Tibial artery (tissue), 4 donors: ENCODE results near the gene PDE1C.

ENCODE experiments used
- DNase-seq, 2 donors: peaks; one replicate each; pipeline ENCODE4 v3.0.0-alpha.2; 2019
- H3K27ac ChIP-seq, 2 donors: fragments of 200-600 bp; sonication (generic) in 1 of 2; 1 replicate in 1 of 2; 2 replicates in 1 of 2; pipeline ENCODE4 v1.5.1; 2018 to 2019; ENCODE audit warnings: mild to moderate bottlenecking in 1 of 2
- H3K27me3 ChIP-seq, 2 donors: fragments of 200-600 bp; sonication (generic) in 1 of 2; one replicate each; pipeline versions ENCODE4 v1.5.1 to v1.6.0; 2016 to 2019
- H3K36me3 ChIP-seq, 3 donors: fragments of 200-600 bp; sonication (generic) in 2 of 3; one replicate each; pipeline ENCODE4 v1.5.1; 2016 to 2019; ENCODE audit warnings: mild to moderate bottlenecking in 2 of 3
- H3K4me1 ChIP-seq, 4 donors: fragments of 200-600 bp; sonication (generic) in 2 of 4; 1 replicate in 3 of 4; 2 replicates in 1 of 4; pipeline ENCODE4 v1.5.1; 2016 to 2019
- H3K4me3 ChIP-seq, 2 donors: fragments of 200-600 bp; sonication (generic) in 1 of 2; 1 replicate in 1 of 2; 2 replicates in 1 of 2; pipeline ENCODE4 v1.5.1; 2018 to 2019; ENCODE audit warnings: mild to moderate bottlenecking in 2 of 2
- H3K9me3 ChIP-seq, 3 donors: fragments of 200-600 bp; sonication (generic) in 1 of 3; one replicate each; pipeline ENCODE4 v1.5.1; 2016 to 2019
- intact Hi-C: fragments of 100-400 bp; cut with DNase I; formaldehyde crosslinking; loops from one replicate; pipeline ENCODE4 v1.15.0; 2023; ENCODE audit warnings: low total_unique reads
- TF ChIP-seq, protein P1 (sequence below), 2 experiments: fragments of 200-600 bp in 1 of 2; fragments of 450-650 bp in 1 of 2; IDR thresholded peaks; one replicate each; pipeline ENCODE4 v1.5.1; 2017 to 2019; ENCODE audit warnings: antibody characterized with exemption in 2 of 2, mild to moderate bottlenecking in 1 of 2, moderate library complexity in 1 of 2

Gene PDE1C

DNA sequence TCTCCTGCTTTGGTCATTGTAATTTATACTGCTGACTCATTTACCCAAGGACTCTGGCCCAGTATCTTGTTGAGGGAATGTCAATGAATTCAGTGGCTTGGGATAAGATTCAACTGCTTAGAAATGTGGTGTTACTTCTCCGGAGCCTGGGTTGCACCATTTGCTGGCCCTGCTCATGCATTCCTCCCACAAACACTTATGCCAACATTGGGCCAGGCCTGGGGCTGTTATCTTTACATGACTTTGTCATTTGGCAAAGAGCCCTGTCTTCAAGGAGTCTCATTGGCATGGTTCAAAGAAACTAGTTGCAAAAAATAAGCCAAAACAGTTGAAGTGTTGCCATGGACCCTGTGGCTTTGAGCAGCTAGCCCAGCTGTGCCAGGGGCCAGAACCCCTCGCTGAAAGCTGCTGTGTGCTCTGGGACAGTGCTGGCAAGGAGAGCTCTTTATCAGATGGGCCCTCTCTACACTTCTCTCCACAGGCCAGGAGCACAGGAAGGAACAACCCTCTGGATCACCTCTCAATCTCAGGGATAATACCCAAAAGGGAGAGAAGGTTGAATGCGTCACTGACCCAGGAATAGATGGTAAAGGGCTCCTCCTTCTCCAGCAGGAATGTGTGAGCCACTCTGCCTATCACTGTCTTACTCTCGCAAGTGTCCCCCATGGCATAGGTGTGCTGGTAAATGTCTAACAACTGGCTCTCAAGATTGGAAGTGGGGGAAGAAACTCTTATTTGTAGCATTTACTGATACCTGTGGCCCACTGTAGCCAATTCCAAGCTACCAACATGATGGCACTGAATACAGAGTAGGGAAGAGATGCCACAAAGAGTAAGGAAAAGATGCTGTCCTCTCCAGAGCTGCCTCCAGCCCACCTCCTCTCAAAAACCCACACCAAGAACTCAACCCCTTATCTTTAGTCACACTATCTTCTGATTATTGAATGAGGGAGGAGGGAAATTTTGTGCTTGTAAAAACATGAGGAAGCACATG is 23.5 kb upstream of the PDE1C start:
- Histone ChIP-seq H3K27me3 (no peaks in the 10 kb centered on the region), H3K4me1 (peaks cover 0 to 30% (median 20%) of the 10 kb centered on the region in 4 donors), H3K27ac (peak overlapping the region; percentile 36 to 52), H3K36me3 (no peaks in the 10 kb centered on the region), H3K9me3 (no peaks in the 10 kb centered on the region), H3K4me3 (no peak overlapping the region)
- intact Hi-C loops = no loop called here
- peak; percentile 77 to 87 for DNase-seq
- TF ChIP-seq, protein P1, sequence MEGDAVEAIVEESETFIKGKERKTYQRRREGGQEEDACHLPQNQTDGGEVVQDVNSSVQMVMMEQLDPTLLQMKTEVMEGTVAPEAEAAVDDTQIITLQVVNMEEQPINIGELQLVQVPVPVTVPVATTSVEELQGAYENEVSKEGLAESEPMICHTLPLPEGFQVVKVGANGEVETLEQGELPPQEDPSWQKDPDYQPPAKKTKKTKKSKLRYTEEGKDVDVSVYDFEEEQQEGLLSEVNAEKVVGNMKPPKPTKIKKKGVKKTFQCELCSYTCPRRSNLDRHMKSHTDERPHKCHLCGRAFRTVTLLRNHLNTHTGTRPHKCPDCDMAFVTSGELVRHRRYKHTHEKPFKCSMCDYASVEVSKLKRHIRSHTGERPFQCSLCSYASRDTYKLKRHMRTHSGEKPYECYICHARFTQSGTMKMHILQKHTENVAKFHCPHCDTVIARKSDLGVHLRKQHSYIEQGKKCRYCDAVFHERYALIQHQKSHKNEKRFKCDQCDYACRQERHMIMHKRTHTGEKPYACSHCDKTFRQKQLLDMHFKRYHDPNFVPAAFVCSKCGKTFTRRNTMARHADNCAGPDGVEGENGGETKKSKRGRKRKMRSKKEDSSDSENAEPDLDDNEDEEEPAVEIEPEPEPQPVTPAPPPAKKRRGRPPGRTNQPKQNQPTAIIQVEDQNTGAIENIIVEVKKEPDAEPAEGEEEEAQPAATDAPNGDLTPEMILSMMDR (IDR thresholded peaks at IDR 0.05) = no peak

DNA sequence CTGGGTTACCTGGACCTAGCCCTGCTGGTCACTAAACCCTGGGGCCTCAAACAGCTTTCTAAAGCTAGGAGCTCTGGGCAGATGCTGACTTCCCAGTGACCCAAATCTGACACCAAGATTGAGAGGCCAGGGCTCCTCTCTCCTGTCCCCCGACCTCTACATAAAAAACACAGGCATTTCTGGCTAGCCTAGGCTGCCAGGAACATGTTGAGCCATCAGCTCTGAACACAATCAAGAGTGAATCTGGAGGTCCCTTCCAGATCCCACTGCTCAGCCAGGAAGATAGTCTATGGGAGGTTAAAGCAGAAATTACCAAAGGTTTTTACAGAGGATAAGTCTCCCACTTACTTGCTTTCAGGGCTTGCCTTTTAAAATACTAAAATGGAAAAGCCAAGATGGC is 22.1 kb upstream of the PDE1C start:
- TF ChIP-seq, protein P1 (IDR thresholded peaks at IDR 0.05) = no peak
- no peaks in the 10 kb centered on the region for H3K9me3 ChIP-seq
- H3K27ac ChIP-seq = peak overlapping the region in 1 of 2 donors; percentile 22
- intact Hi-C loops = no loop called here
- no peaks in the 10 kb centered on the region for H3K27me3 ChIP-seq
- DNase-seq = no peak
- peaks cover 0 to 30% (median 20%) of the 10 kb centered on the region in 4 donors for H3K4me1 ChIP-seq
- no peaks in the 10 kb centered on the region for H3K36me3 ChIP-seq
- H3K4me3 ChIP-seq = no peak overlapping the region

DNA sequence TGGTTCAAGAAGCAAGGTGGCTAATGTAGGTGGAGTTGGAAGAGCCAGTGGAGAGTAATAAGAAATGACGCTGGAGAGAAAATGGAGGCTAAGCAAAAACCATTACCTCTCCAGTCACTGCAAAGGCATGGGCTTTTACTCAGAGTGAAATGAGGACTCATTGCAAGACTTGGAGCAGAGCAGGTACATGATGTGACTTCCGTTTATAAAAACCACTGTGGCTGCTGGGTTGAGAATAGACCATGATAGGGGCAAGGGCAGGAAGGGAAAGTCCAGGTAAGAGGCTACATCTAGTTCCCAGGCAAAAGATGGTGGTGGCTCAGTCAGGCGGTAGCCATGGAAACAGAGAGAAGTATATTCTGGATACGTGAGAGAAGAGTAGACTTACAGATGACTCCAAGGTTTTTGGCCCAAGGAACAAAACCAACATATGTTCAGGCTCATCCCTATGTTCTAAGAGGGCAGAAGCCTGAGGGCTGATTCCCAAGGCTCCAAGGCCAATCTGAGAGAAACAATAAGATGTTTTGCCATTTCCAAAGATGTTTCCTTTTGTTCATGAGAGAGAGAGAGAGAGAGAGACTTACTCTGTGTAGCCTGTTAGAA is 21.5 kb upstream of the PDE1C start:
- H3K4me3 ChIP-seq = no peak overlapping the region
- no peaks in the 10 kb centered on the region for H3K27me3 ChIP-seq
- no peak for DNase-seq
- H3K36me3 ChIP-seq = no peaks in the 10 kb centered on the region
- H3K4me1 ChIP-seq = peaks cover 0 to 30% (median 20%) of the 10 kb centered on the region in 4 donors
- intact Hi-C loops = no loop called here
- TF ChIP-seq, protein P1 (IDR thresholded peaks at IDR 0.05) = no peak
- H3K27ac ChIP-seq = no peak overlapping the region
- no peaks in the 10 kb centered on the region for H3K9me3 ChIP-seq

DNA sequence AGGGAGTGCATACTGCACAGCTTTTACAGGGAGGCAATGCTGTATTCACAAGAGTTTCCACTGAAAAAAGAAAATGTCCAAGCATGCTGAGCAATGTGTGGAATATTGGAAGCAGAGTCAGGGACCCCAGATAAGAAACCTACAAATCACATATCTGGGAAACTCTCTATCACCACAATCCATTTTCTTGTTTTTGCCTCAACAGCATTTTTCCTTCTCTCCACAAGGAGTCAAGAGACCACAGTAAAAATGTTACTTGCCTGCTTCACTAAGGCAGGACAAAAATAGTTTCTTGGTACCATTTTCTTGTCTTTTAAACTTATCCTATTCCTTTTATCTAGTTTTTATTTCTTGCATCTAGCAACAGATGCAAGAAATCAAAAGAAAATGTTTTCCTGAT is 19.5 kb upstream of the PDE1C start:
- TF ChIP-seq, protein P1 (IDR thresholded peaks at IDR 0.05) = no peak
- intact Hi-C loops = no loop called here
- no peak overlapping the region for H3K27ac ChIP-seq

DNA sequence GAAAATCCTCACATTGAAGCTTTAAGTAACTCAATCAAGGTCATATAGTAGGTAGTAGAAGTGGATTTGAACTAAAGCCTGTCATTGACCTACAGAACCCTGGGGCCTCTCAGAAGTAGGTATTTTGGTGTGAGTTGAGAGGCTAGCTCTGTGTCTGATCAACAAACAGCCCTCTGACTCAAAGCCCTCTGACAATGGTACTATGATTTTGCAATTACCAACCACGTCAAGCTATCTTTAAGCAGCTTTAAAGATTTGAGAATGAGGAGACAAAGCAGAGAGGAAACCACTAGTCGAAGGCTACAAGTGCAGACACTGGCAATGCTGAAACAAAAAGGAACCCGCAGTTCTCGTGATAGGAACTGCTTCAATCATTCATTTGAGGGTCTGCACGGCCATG is 19.0 kb upstream of the PDE1C start:
- Histone ChIP-seq H3K27me3 (no peaks in the 10 kb centered on the region), H3K4me3 (no peak overlapping the region), H3K27ac (no peak overlapping the region), H3K36me3 (no peaks in the 10 kb centered on the region), H3K4me1 (peaks cover 0 to 30% (median 19%) of the 10 kb centered on the region in 4 donors), H3K9me3 (no peaks in the 10 kb centered on the region)
- intact Hi-C loops = no loop called here
- TF ChIP-seq, protein P1 (IDR thresholded peaks at IDR 0.05) = no peak
- DNase-seq = no peak

More for the DNA sequence above, 19.5 kb upstream of the PDE1C start:
- Histone ChIP-seq H3K4me3 (no peak overlapping the region), H3K9me3 (no peaks in the 10 kb centered on the region), H3K36me3 (no peaks in the 10 kb centered on the region), H3K27me3 (no peaks in the 10 kb centered on the region), H3K4me1 (peaks cover 0 to 30% (median 20%) of the 10 kb centered on the region in 4 donors)
- no peak for DNase-seq
